HG03135 (cell line): ENCODE results near the gene SCYGR1.
"Not testable (repeated sequence)": the region's sequence is repeated elsewhere in the genome, so short reads cannot be mapped to it uniquely, and the experiment has no call there.

Source experiments
- ATAC-seq: cut with Tn5 transposase; IDR thresholded peaks from one replicate; pipeline ENCODE4 v1.9.1; 2021; ENCODE audit warnings: mild to moderate bottlenecking, moderate library complexity; ENCODE audit not compliant: unreplicated experiment

The SCYGR1 gene

GRCh38 chr2:227387583-227387982, at the start of gene SCYGR1:
Gene SCYGR1 (minus strand): TSS chr2:227387949. CDS start chr2:227387949, 0 bp downstream.
- ATAC-seq, result not testable (repeated sequence)

DNA sequence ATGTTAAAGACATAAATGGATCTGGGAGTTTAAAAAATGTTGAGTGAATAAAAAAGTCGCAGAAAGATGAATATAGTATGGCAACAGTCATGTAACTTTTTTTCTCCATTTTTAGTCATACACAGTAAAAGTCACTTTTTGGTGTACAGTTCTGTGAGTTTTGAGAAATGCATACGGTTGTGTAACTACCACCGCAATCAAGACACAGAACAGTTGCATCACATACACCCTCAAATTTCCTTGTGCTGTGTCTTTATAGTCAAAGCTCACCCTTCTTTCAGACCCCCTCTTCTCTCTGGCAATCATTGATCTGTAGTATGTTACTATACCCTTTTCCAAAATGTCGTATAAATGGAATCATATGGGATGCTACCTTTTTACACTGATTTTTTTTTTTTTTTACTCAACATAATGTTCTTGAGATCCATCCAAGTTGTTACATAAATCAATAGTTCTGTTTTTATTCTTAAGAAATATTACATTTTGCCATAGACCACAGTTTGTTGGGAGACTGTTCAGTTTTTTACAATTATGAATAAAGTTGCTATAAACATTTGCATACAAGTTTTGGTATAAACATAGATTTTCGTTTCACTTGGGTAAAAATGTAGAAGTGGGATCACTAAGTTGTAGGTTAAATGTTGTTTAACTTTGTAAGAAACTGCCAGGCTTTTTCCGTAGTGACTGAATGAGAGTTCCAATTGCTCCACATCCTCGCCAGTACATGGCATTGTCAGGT, 48.9 kb upstream of the SCYGR1 start:
- ATAC-seq, result no peak

- ATAC-seq, result no peak
These were observed 45.4 kb upstream of the SCYGR1 start for GRCh38 chr2:227433171-227433570.

DNA sequence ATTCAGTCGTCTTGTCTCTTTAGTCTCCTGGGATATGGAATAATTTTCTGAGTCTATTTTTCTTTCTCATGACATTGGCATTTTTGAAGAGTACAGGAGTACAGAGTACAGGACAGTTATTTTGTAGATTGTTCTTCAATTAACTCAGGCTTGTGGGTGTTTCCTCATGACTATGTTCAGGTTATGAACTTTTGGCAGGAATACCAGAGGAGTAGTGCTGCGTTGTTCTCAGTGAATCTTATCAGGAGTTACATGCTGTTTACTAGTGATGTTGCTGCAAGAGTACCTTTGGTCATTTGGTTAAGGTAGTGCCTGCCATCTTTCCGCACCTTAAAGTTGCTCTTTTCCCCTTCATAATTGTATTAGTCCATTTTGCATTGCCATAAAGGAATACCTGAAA, 42.9 kb upstream of the SCYGR1 start:
- ATAC-seq, result no peak

DNA sequence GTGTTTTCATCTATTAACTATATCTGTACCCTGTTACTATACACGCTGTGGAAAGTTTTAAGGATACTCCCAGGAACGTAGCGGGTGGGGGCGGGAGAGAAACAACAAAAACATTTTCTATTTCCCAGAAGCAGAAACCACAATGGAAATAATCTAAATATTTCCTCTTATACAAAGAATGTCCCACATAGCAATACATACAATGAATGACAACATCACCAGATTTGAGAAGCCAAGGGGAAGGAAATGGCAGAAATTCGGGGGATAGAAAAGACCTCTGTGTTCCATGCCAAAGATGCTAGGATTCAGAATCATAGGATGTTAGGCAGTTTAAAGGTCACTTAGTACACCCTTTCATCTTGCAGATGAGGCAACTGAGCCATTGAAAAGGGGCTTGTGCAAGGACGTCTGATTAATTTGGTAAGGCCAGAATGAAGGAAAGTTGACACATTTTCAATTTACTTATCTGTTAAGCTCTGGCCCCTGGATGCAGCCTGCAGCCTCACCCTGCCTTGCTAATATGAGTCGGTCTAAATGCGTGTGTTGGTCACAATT, 41.1 kb upstream of the SCYGR1 start:
- ATAC-seq, result no peak

DNA sequence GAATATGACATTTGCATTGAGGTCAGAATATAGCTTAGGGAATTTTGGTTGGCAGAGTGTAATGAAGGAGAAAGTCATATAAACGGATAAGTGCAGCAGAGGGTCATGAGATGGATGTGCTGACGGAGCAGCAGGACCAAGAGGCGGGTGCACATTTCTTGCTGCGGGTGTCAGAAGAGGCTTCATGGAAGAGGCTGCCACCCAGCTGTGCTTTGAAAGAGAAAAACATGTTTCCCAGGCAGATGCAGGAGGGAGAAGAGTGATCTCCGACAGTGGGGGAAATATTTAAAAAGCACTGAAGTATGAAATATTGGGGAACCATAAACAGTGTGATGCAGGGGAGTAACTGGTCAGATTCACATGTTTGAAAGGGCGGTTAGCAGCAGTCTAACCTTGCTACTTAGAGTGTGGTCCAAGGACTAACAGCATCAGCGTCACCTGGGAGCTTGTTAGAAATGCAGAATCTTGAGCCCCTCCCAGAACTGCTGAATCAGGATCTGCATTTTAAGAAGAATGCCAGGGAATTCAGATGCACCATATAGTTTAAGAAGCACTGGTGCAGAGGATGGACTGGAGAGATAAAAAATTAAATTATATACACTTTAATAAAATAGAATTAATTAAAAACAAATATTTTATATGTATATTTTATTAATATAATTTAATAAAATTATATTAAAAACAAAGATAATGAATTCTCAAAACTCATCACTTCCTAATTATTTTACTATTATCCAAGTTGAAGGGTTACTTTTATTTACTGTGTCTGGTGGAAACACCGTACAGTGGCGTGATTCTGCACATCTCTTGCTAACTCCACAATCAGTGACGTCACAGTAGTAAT, 36.1 kb upstream of the SCYGR1 start:
- ATAC-seq, result no peak

- ATAC-seq, result no peak
These were observed 32.6 kb upstream of the SCYGR1 start for GRCh38 chr2:227420087-227421052.

DNA sequence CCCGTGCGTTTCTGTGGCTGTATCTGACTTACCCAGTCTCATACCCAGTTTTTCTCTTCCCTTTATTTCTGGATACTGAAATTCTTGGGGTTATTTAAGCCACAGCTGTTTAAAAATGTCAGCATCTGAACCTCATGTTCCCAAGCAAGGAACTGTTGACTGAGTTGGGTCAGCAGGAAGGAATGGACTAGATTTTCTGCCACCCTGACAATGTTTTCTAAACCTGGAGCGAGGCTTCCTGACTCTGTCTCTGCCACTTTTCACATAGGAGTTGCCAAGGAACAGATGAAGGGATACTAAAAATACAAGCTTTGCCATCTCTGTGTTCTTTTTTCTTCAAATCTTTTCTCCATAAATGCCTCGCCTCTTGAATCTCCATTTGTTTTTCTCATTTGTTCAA, 29.0 kb upstream of the SCYGR1 start:
- ATAC-seq, result no peak

DNA sequence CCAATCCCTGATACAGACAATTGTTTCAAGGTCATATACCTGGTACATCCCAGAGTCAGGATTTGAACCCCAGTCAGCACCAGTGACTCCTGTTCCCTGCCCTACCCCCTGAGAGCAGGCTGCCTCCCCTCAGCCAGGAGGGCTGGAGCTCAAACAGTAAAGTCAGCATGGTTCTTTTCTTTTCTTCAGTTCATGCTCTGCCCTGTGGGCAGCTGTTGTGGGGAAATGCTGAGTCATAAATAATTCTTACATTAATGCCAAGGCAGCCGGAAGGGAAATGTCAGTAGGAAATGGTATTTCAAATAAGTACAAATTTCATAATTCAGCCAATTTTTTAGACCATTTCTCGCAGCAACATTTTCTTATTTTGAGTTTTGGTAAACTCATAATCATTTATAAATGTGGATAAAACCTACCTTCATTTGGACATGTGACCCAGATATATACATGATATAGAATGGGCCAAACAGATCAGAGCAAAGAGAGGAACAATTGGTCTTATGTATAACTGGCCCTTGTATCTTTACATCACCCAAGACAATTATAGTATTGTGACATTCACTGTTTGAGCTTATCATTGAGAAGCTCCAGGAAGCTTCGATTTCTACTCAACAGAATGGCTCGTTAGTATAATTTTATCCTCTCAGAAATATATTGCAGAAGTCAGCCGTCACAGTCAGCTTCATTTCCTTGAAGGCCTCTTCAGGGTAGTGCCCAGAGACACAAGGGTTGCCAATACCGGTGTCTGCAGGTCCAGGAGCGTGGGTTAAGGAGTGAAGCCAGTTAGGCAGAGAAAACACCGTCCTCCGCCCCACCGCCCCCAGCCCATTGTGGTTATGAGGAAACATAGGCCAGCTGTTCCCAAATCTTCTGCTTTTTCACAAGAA, 28.0 kb upstream of the SCYGR1 start:
- peak; percentile 47 for ATAC-seq

- ATAC-seq, result no peak
These were observed 27.1 kb upstream of the SCYGR1 start for GRCh38 chr2:227414846-227415245.

- no peak for ATAC-seq
These were observed 25.6 kb upstream of the SCYGR1 start for GRCh38 chr2:227413371-227413770.

DNA sequence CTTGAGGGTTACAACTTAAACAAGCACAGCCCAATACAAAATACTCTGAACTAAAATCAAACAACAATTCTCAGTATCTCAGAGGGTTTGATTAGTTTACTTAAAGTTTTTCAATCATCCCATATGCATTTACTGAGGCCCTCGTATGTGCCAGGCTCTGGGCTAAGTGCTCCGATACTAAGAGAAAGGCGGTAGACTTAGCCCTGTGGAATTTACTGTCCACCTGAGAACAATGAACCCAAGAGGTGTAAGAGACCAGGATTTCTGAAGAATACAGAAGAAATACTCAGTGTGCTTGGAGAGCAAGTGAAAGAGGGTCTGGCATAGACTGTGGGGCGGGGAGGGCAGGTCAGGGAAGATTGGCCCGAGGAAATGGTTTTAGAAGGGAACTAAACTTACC, 25.1 kb upstream of the SCYGR1 start:
- no peak for ATAC-seq

DNA sequence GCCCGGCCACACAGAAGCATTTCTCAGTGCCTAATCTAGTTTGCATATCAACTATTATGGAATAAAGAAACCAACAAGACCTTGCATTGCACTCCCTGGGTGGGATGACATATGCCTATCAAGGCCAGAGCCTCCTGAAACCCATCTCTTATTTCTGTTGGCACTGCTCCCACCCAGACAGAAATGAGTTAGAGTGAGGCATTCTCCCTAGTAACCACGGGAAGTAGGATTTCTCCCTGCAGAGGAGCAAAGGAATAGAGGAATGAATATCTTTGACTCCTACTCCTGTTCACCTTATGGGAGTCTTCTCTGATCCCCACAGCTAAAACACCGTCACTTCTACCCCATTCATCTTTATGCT, 24.2 kb upstream of the SCYGR1 start:
- ATAC-seq, result no peak

DNA sequence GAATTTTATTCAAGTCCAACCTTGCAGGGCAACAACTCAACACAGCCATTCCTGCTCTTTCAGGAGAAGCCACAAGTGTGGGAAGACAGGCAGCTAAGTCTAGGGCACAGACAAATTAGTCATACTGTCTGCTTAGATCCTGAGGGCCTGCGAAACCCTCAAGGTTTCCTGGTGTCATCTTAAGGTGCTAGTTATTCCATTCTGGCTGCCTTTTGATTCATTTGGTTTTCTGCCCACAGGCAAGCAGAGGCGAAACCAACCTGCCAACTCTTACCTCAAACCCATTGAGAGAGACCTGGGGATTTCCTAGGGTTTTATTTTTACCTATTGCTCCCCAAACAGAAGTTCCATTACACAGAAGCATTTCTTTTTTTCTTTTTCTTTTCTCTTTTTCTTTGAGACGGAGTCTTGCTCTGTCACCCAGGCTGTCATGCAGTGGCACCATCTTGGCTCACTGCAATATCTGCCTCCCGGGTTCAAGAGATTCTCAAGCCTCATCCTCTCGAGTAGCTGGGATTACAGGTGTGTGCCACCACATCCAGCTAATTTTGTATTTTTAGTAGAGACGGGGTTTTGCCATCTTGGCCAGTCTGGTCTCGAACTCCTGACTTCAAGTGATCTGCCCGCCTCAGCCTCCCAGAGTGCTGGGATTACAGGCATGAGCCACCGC, 23.7 kb upstream of the SCYGR1 start:
- ATAC-seq, result peak; percentile 68

GRCh38 chr2:227410191-227410590, 22.4 kb upstream of the SCYGR1 start:
- ATAC-seq, result no peak

GRCh38 chr2:227407591-227408151, 19.9 kb upstream of the SCYGR1 start:
- no peak for ATAC-seq

GRCh38 chr2:227406177-227407031, 18.7 kb upstream of the SCYGR1 start:
- ATAC-seq, result peak; percentile 47
